ENCODE measurements around the gene HPSE2.
A peak's percentile ranks its signal among the peaks of the same experiment; 100 is the strongest.
"Not testable (repeated sequence)": the region's sequence is repeated elsewhere in the genome, so short reads cannot be mapped to it uniquely, and the experiment has no call there.

The HPSE2 gene

GRCh38 chr10:99235658-99236626 lies at the start of gene HPSE2:
HPSE2 (minus strand) TSS chr10:99235852.
- no peak for DNase-seq

GRCh38 chr10:99280472-99280871 lies 44.8 kb upstream of the HPSE2 start:
- no peak for DNase-seq

GRCh38 chr10:99279626-99280111 lies 44.0 kb upstream of the HPSE2 start:
- no peak for DNase-seq

- DNase-seq: no peak
These were observed 41.3 kb upstream of the HPSE2 start for GRCh38 chr10:99276848-99277486.

- DNase-seq: no peak
These were observed 30.7 kb upstream of the HPSE2 start for GRCh38 chr10:99266383-99266782.

GRCh38 chr10:99248824-99249223 lies 13.2 kb upstream of the HPSE2 start:
- DNase-seq: no peak

GRCh38 chr10:99247893-99248292 lies 12.2 kb upstream of the HPSE2 start:
- not testable (repeated sequence) for DNase-seq

GRCh38 chr10:99236627-99237309 lies 1.1 kb upstream of the HPSE2 start:
- no peak for DNase-seq

GRCh38 chr10:99234791-99235657 lies 628 bp downstream of the HPSE2 start:
- DNase-seq: no peak

GRCh38 chr10:99234041-99234790 lies 1.4 kb downstream of the HPSE2 start:
- DNase-seq: peak; percentile 5

GRCh38 chr10:99233689-99234037 lies 2.0 kb downstream of the HPSE2 start:
- no peak for DNase-seq

- no peak for DNase-seq
These were observed 2.5 kb downstream of the HPSE2 start for GRCh38 chr10:99233000-99233688.

GRCh38 chr10:99232360-99232999 lies 3.2 kb downstream of the HPSE2 start:
- no peak for DNase-seq

GRCh38 chr10:99224766-99225165 lies 10.9 kb downstream of the HPSE2 start:
- no peak for DNase-seq

GRCh38 chr10:99207340-99207739 lies 28.3 kb downstream of the HPSE2 start:
- no peak for DNase-seq

- no peak for DNase-seq
These were observed 32.3 kb downstream of the HPSE2 start for GRCh38 chr10:99203310-99203709.

- DNase-seq: no peak
These were observed 62.7 kb downstream of the HPSE2 start for GRCh38 chr10:99172950-99173349.

GRCh38 chr10:99172128-99172738 lies 63.4 kb downstream of the HPSE2 start:
- no peak for DNase-seq

GRCh38 chr10:99170116-99170675 lies 65.5 kb downstream of the HPSE2 start:
- DNase-seq: no peak

GRCh38 chr10:99161165-99161564 lies 74.5 kb downstream of the HPSE2 start:
- DNase-seq: no peak
